DMS79 treated with DMSO at 0.1 percent for 48 hours (cell line): ENCODE data around the gene GTF3C5.
"Not testable (repeated sequence)": the region's sequence is repeated elsewhere in the genome, so short reads cannot be mapped to it uniquely, and the experiment has no call there.

Source experiments
- DNase-seq: peaks from one replicate; lab custom pipeline; 2025; lab: John Stamatoyannopoulos, UW

The GTF3C5 gene

GRCh38 chr9:133028221-133028620 lies 2.6 kb upstream of the GTF3C5 start:
- no peak for DNase-seq

GRCh38 chr9:133029994-133030316 lies 842 bp upstream of the GTF3C5 start:
- no peak for DNase-seq

GRCh38 chr9:133031130-133031422 lies 279 bp downstream of the GTF3C5 start:
- no peak for DNase-seq

GRCh38 chr9:133031496-133031911 lies 707 bp downstream of the GTF3C5 start:
- no peak for DNase-seq

- no peak for DNase-seq
Measured at GRCh38 chr9:133032171-133032570, 1.4 kb downstream of the GTF3C5 start.

GRCh38 chr9:133035669-133036068 lies 4.9 kb downstream of the GTF3C5 start:
- DNase-seq = no peak

- DNase-seq = no peak
Measured at GRCh38 chr9:133037775-133038515, 7.1 kb downstream of the GTF3C5 start.

GRCh38 chr9:133040892-133041479 lies 10.2 kb downstream of the GTF3C5 start:
- not testable (repeated sequence) for DNase-seq

GRCh38 chr9:133041958-133042357 lies 11.2 kb downstream of the GTF3C5 start:
- DNase-seq = no peak

- no peak for DNase-seq
Measured at GRCh38 chr9:133042676-133043075, 11.9 kb downstream of the GTF3C5 start.

GRCh38 chr9:133043449-133044035 lies 12.7 kb downstream of the GTF3C5 start:
- DNase-seq = no peak

GRCh38 chr9:133044125-133044524 lies 13.3 kb downstream of the GTF3C5 start:
- no peak for DNase-seq

- DNase-seq = no peak
Measured at GRCh38 chr9:133044661-133045060, 13.9 kb downstream of the GTF3C5 start.

- no peak for DNase-seq
Measured at GRCh38 chr9:133045132-133045531, 14.3 kb downstream of the GTF3C5 start.

- DNase-seq = no peak
Measured at GRCh38 chr9:133046196-133046899, 15.6 kb downstream of the GTF3C5 start.

- no peak for DNase-seq
Measured at GRCh38 chr9:133046900-133047295, 16.1 kb downstream of the GTF3C5 start.

GRCh38 chr9:133048595-133048994 lies 17.8 kb downstream of the GTF3C5 start:
- no peak for DNase-seq

- no peak for DNase-seq
Measured at GRCh38 chr9:133049043-133049442, 18.2 kb downstream of the GTF3C5 start.

GRCh38 chr9:133050142-133050541 lies 19.3 kb downstream of the GTF3C5 start:
- peak; percentile 94 for DNase-seq

GRCh38 chr9:133050781-133051180 lies 20.0 kb downstream of the GTF3C5 start:
- no peak for DNase-seq

GRCh38 chr9:133051281-133051900 lies 20.6 kb downstream of the GTF3C5 start:
- DNase-seq = no peak

- DNase-seq = no peak
Measured at GRCh38 chr9:133051966-133052539, 21.3 kb downstream of the GTF3C5 start.
